Neural cell (in vitro differentiated cells): ENCODE data around the gene CEMIP.

Source experiments
- CTCF ChIP-seq: fragments of 450-650 bp; IDR thresholded peaks from 2 replicates; pipeline ENCODE4 v1.5.1; 2014; ENCODE audit warnings: antibody characterized with exemption, mild to moderate bottlenecking, moderate library complexity; ENCODE audit not compliant: poor library complexity, severe bottlenecking
- EP300 ChIP-seq: fragments of 450-650 bp; conservative IDR thresholded peaks from 2 replicates; pipeline ENCODE4 v1.6.1; 2014; ENCODE audit warnings: antibody characterized with exemption, mild to moderate bottlenecking, moderate library complexity; ENCODE audit not compliant: poor library complexity, severe bottlenecking
- EZH2 ChIP-seq: fragments of 200-600, 300-800 bp; shearing (Covaris generic), sonication (generic); IDR thresholded peaks from 2 replicates; pipeline ENCODE4 v1.6.1; 2014; ENCODE audit warnings: antibody characterized with exemption, low read length, borderline replicate concordance, mild to moderate bottlenecking; ENCODE audit not compliant: insufficient read depth, poor library complexity, severe bottlenecking
- POLR2AphosphoS5 ChIP-seq: IDR thresholded peaks from 2 replicates; pipeline ENCODE4 v1.6.1; 2012
- RAD21 ChIP-seq: fragments of 450-650 bp; conservative IDR thresholded peaks from 2 replicates; pipeline ENCODE4 v1.6.1; 2014; ENCODE audit warnings: antibody characterized with exemption, mild to moderate bottlenecking, moderate library complexity
- REST ChIP-seq: IDR thresholded peaks from 2 replicates; pipeline ENCODE4 v1.6.1; 2012; ENCODE audit warnings: borderline replicate concordance

- TF ChIP-seq EZH2 (no peak), CTCF (no peak), EP300 (no peak), REST (no peak), POLR2AphosphoS5 (no peak), RAD21 (no peak)
Observed at GRCh38 chr15:80817901-80818300, 38.7 kb downstream of the CEMIP start.
